Ovary (tissue), 3 donors: ENCODE data around the gene PRDM16.

Experiments used
- EP300 ChIP-seq: sonication (generic); formaldehyde crosslinking; IDR thresholded peaks from one replicate; pipeline ENCODE4 v1.6.1; 2017; ENCODE audit warnings: antibody characterized with exemption
- POLR2A ChIP-seq: fragments of 450-650 bp; IDR thresholded peaks from one replicate; pipeline ENCODE4 v1.6.1; 2017; ENCODE audit warnings: antibody characterized with exemption, mild to moderate bottlenecking, moderate library complexity
- TF ChIP-seq, protein P1 (sequence below), 3 donors: fragments of 450-650 bp in 2 of 3; fragments of 200-600 bp in 1 of 3; IDR thresholded peaks; one replicate each; pipeline versions ENCODE4 v1.5.1 to v1.8.0; 2016 to 2022; ENCODE audit warnings: antibody characterized with exemption in 3 of 3, mild to moderate bottlenecking in 1 of 3
- donor health status: DM: no; HTN: no; CAD: no.

GRCh38 chr1:3465935-3466321, 396.9 kb downstream of the PRDM16 start:
- TF ChIP-seq, protein P1, sequence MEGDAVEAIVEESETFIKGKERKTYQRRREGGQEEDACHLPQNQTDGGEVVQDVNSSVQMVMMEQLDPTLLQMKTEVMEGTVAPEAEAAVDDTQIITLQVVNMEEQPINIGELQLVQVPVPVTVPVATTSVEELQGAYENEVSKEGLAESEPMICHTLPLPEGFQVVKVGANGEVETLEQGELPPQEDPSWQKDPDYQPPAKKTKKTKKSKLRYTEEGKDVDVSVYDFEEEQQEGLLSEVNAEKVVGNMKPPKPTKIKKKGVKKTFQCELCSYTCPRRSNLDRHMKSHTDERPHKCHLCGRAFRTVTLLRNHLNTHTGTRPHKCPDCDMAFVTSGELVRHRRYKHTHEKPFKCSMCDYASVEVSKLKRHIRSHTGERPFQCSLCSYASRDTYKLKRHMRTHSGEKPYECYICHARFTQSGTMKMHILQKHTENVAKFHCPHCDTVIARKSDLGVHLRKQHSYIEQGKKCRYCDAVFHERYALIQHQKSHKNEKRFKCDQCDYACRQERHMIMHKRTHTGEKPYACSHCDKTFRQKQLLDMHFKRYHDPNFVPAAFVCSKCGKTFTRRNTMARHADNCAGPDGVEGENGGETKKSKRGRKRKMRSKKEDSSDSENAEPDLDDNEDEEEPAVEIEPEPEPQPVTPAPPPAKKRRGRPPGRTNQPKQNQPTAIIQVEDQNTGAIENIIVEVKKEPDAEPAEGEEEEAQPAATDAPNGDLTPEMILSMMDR (IDR thresholded peaks at IDR 0.05): no peak
- TF ChIP-seq POLR2A: no peak
- TF ChIP-seq EP300: no peak
